OCI-LY7 (cell line): ENCODE measurements around the gene TNFRSF1A.

Experiments used
- CTCF ChIP-seq: fragments of 200-600 bp; sonication (generic); conservative IDR thresholded peaks from 2 replicates; pipeline ENCODE4 v1.5.1; 2014; ENCODE audit warnings: mild to moderate bottlenecking, antibody characterized with exemption, low read length, moderate library complexity, mixed read lengths
- EZH2phosphoT487 ChIP-seq: fragments of 200-600 bp; sonication (generic); IDR thresholded peaks from 2 replicates; pipeline ENCODE4 v1.6.1; 2018; ENCODE audit warnings: low read depth, borderline replicate concordance, mild to moderate bottlenecking, mixed run types, antibody characterized with exemption, low read length, moderate library complexity, mixed read lengths

- TF ChIP-seq CTCF: no peak
- no peak for TF ChIP-seq EZH2phosphoT487
These were observed 20.5 kb upstream of the TNFRSF1A start for GRCh38 chr12:6362403-6362802.
